GM12892 (cell line): ENCODE data around the gene FGL2.
A peak's percentile ranks its signal among the peaks of the same experiment; 100 is the strongest.
"Not testable (repeated sequence)": the region's sequence is repeated elsewhere in the genome, so short reads cannot be mapped to it uniquely, and the experiment has no call there.

Source experiments
- DNase-seq: peaks from one replicate; pipeline ENCODE4 v3.0.0; 2011; ENCODE audit not compliant: insufficient read length
- FAIRE-seq: peaks from 2 replicates; lab custom pipeline; 2011; peaks lifted over from hg19 to GRCh38; lab: Jason Lieb, UNC
- POLR2A ChIP-seq: IDR thresholded peaks from 2 replicates; pipeline ENCODE4 v1.6.1; 2011; ENCODE audit warnings: low read depth, low read length, control low read depth
- POLR2AphosphoS5 ChIP-seq: IDR thresholded peaks from 2 replicates; pipeline ENCODE4 v1.6.1; 2011; ENCODE audit warnings: low read depth, low read length, control low read depth
- TAF1 ChIP-seq: IDR thresholded peaks from 2 replicates; pipeline ENCODE4 v1.6.1; 2011; ENCODE audit warnings: low read depth, mild to moderate bottlenecking, control low read depth, low read length, borderline replicate concordance

Gene FGL2

DNA sequence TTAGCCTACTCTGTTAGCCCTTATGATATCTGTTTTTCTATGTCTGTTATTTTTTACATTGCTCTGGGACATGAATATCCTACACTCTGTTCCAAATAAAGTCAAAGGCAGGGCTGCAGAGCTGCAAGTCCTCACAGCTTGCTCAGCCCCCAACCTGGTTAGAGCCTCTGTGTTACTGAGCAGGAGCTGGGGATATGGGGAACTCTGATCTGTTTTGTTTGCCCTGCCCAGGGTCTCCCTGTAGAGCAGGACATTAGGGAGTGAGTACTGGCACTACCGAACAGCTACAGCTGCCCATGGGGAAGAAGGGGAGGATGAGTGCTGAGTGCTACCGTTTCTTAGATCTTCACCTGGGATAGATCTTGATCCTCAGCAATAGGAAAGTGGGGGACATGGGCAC is 32.8 kb upstream of the FGL2 start:
- TF ChIP-seq TAF1, result no peak
- no peak for TF ChIP-seq POLR2AphosphoS5
- TF ChIP-seq POLR2A, result no peak
- DNase-seq (no peak), FAIRE-seq (no peak)

DNA sequence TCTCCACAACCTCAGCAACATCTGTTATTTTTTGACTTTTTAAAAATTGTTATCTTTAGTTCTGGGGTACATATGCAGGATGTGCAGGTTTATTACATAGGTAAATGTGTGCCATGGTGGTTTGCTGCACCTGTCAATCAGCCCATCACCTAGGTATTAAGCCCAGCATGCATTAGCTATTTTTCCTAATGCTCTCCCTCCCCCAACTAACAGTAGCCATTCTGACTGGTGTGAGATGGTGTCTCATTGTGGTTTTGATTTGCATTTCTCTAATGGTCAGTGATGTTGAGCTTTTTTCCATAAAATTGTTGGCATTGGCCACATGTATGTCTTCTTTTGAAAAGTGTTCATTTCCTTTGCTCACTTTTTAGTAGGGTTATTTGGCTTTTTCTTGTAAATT is 29.2 kb upstream of the FGL2 start:
- not testable (repeated sequence) for DNase-seq, FAIRE-seq

DNA sequence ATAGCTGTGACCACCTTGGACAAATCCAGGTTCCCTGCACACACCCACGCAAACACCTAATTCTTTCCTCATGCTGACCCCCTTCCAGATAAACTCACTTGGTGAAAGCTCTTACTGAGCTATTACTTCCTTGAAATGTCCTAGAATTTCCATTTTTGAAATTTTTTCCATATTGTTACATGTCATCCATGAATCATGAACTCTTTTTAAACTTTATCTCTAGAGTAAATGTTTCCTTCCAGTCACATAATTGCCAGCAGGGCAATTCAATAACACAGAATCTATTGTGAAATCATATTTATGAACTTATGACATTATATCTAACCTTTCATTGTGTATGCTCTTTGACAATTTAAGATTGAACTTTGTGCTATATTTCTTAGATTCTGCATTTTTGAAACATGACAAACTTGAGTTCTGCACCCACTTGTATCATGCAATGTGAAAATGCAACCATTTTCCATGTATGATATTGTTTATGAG is 26.8 kb upstream of the FGL2 start:
- no peak for FAIRE-seq
- TF ChIP-seq TAF1 (no peak), POLR2A (no peak), POLR2AphosphoS5 (no peak)
- no peak for DNase-seq

- TF ChIP-seq POLR2AphosphoS5 (no peak), POLR2A (no peak), TAF1 (no peak)
- FAIRE-seq, result peak; percentile 24
- no peak for DNase-seq
Observed at GRCh38 chr7:77223261-77223660, 23.6 kb upstream of the FGL2 start.

DNA sequence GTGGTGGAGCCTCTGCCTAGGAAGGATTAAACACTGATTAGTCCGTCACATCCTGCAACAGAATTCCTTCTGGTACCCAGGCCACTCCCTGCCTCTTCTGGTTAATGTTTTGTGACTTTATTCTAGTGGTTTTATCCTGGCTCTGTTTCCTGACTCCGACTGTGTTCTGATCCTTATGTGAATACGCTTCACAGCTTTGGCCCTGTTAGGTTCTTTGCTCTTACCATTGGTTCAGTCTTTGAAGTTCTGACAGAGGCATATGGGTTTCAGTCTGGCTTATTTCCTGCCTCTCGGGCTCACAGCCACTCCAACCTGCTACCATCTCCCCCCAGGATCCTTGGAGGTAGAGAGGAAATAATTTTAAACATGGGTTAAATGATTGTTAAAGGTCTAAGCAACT is 23.2 kb upstream of the FGL2 start:
- no peak for TF ChIP-seq POLR2A
- no peak for TF ChIP-seq POLR2AphosphoS5
- no peak for TF ChIP-seq TAF1
- no peak for DNase-seq
- no peak for FAIRE-seq

GRCh38 chr7:77222065-77222464 is 22.4 kb upstream of the FGL2 start:
- no peak for DNase-seq
- no peak for FAIRE-seq
- TF ChIP-seq TAF1 (no peak), POLR2AphosphoS5 (no peak), POLR2A (no peak)

DNA sequence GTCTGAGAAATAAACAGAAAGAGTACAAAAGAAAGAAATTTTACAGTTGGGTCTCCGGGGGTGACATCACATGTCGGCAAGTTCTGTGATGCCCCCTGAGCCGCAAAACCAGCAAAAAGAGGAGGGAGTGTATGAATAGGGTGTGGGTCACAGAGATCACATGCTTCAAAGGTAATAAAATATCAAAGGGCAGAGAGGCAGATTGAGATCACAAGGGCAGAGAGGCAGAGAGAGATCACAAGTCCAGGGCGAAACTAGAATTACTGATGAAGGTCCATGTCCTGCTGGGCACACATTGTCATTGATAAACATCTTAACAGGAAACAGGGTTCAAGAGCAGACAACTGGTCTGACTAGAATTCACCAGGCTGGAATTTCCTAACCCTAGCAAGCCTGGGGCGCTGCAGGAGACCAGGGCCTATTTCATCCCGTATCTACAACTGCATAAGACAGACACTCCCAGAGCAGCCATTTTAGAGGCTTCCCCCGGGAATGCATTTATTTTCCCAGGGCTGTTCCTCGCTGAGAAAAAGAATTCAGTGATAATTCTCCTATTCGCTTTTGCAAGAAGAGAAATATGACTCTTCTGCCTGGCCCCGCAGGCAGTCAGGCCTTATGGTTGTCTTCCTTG is 20.2 kb upstream of the FGL2 start:
- not testable (repeated sequence) for DNase-seq, FAIRE-seq

DNA sequence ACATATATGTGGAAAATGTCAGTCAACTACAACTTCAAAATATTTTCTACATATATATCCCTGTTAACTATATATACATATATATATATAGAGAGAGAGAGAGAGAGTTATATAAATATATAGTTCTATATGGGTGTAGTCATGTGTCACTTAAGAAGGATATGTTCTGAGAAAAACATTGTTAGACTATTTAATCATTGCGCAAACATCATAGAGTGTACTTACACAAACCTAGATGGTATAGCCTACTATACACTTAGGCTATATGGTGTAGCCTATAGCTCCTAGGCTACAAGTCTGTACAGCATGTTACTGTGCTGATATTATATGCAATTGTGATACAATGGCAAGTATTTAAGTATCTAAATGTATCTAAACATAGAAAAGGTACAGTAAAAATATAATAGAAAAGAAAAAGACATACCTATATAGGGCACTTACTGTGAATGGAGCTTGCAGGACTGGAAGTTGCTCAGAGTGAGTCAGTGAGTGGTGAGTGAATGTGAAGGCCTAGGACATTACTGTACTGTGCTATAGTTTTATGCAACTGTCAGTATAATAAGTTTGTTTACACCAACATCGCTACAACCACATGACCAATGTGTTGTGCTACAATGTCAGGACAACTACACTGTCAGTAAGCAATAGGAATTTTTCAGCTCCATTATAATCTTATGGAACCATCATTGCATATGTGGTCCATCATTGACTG is 18.0 kb upstream of the FGL2 start:
- TF ChIP-seq POLR2A, result no peak
- TF ChIP-seq TAF1, result no peak
- TF ChIP-seq POLR2AphosphoS5, result no peak
- FAIRE-seq (no peak), DNase-seq (no peak)

DNA sequence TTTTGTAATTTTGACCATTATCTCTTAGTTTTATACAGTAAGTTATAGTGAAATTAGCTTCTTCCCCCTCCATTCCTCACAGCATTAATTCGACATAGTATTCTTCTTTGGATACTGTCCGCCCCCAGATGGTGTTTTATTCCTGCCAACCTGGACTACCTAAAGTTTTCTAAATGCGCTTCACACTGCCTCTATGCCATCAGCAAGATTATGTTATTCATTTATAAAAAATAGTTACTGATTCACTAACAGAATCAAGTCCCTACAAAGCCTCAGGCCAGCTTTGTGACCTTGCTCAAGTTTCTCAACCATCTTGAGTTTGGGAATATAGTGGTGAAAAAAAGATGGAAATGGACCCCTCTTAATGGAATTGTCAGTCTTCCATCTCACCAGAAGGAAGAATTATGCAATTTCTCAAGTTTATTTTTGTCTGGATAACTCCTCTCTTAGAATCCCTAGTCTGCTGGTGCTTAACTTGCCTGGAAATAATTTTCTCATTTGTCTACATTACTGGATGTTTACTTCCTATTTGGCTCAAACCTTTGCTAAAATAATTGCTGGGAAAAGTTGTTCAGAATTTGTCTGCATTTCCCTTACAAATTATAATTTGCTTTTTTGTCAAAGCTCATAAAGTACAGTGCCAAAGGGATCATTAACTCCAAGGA is 16.7 kb upstream of the FGL2 start:
- TF ChIP-seq TAF1 (no peak), POLR2AphosphoS5 (no peak)
- FAIRE-seq (no peak), DNase-seq (no peak)

GRCh38 chr7:77209479-77210139 is 10.0 kb upstream of the FGL2 start:
- DNase-seq (no peak), FAIRE-seq (no peak)
- TF ChIP-seq TAF1, result no peak
- TF ChIP-seq POLR2A, result no peak
- TF ChIP-seq POLR2AphosphoS5, result no peak

- FAIRE-seq, result no peak
- no peak for DNase-seq
Observed at GRCh38 chr7:77208416-77208815, 8.8 kb upstream of the FGL2 start.

GRCh38 chr7:77205706-77206105 is 6.1 kb upstream of the FGL2 start:
- DNase-seq, result no peak

More at GRCh38 chr7:77208416-77208815, 8.8 kb upstream of the FGL2 start:
- TF ChIP-seq TAF1 (no peak), POLR2AphosphoS5 (no peak), POLR2A (no peak)

More at GRCh38 chr7:77205706-77206105, 6.1 kb upstream of the FGL2 start:
- no peak for TF ChIP-seq POLR2A
- no peak for TF ChIP-seq POLR2AphosphoS5
- TF ChIP-seq TAF1, result no peak
- no peak for FAIRE-seq
